Left lung (tissue), 10 donors: ENCODE data around the gene ATN1. TPM values are rescaled to one million over a fixed set of nuclear protein-coding genes. Genes with fewer than 3 reads are reported as not detected.
A peak's percentile ranks its signal among the peaks of the same experiment; 100 is the strongest.

Experiments
- ATAC-seq: fragments of 200-7000 bp; cut with Tn5 transposase; one replicate; pipeline ENCODE4 v1.9.1; 2020; ENCODE audit warnings: moderate library complexity
- DNase-seq, 4 donors: peaks; one replicate each; pipeline ENCODE4 v3.0.0-alpha.2; 2013 to 2020
- H3K27ac ChIP-seq, 2 donors: fragments of 200-600 bp; sonication (generic) in 1 of 2; one replicate each; pipeline versions ENCODE4 v1.5.0 to v1.8.0; 2020 to 2021
- H3K27me3 ChIP-seq, 2 donors: fragments of 200-600 bp; sonication (generic) in 1 of 2; one replicate each; pipeline versions ENCODE4 v1.5.0 to v1.8.0; 2020 to 2021
- H3K36me3 ChIP-seq, 2 donors: fragments of 200-600 bp; sonication (generic) in 1 of 2; one replicate each; pipeline versions ENCODE4 v1.5.0 to v1.8.0; 2020 to 2021
- H3K4me1 ChIP-seq, 2 donors: fragments of 200-600 bp; one replicate each; pipeline ENCODE4 v1.8.0; 2021
- H3K4me3 ChIP-seq, 2 donors: fragments of 200-600 bp; sonication (generic) in 1 of 2; one replicate each; pipeline versions ENCODE4 v1.5.0 to v1.8.0; 2020 to 2021; ENCODE audit warnings: mild to moderate bottlenecking in 1 of 2
- H3K9me3 ChIP-seq, 2 donors: fragments of 200-600 bp; sonication (generic) in 1 of 2; one replicate each; pipeline versions ENCODE4 v1.5.0 to v1.8.0; 2020 to 2021
- intact Hi-C, 2 donors: fragments of 100-400 bp; cut with DNase I; formaldehyde crosslinking; loops; one replicate each; pipeline versions ENCODE4 v1.11.2 to v1.14.2; 2022
- polyA plus RNA-seq, 6 donors: library from polyadenylated mRNA; unstranded; fragments of 120-200 nt; gene quantifications; one replicate each; pipeline ENCODE4 v1.2.1, GENCODE V29; 2013; ENCODE audit not compliant: insufficient read length in 6 of 6
- total RNA-seq, 2 donors: library from RNA; stranded (reverse); fragmentation: NEBNext Ultra II Directional; extraction: Animal tissue kit (Norgen Biotek cat#: 25700); gene quantifications; one replicate each; pipeline ENCODE4 v1.2.1, GENCODE V29; 2021
- TF ChIP-seq, protein P1 (sequence below), 2 donors: fragments of 200-600 bp; sonication (generic) in 1 of 2; IDR thresholded peaks; one replicate each; pipeline versions ENCODE4 v1.5.0 to v1.8.0; 2021; ENCODE audit warnings: antibody characterized with exemption in 2 of 2
- donor health status: DM: no; HTN: yes; CAD: no.
- donor health status: DM: no; HTN: no; CAD: no.

Gene ATN1
- total and polyA plus RNA-seq, 8 donors: 94.9 to 134 (median 110) TPM

DNA sequence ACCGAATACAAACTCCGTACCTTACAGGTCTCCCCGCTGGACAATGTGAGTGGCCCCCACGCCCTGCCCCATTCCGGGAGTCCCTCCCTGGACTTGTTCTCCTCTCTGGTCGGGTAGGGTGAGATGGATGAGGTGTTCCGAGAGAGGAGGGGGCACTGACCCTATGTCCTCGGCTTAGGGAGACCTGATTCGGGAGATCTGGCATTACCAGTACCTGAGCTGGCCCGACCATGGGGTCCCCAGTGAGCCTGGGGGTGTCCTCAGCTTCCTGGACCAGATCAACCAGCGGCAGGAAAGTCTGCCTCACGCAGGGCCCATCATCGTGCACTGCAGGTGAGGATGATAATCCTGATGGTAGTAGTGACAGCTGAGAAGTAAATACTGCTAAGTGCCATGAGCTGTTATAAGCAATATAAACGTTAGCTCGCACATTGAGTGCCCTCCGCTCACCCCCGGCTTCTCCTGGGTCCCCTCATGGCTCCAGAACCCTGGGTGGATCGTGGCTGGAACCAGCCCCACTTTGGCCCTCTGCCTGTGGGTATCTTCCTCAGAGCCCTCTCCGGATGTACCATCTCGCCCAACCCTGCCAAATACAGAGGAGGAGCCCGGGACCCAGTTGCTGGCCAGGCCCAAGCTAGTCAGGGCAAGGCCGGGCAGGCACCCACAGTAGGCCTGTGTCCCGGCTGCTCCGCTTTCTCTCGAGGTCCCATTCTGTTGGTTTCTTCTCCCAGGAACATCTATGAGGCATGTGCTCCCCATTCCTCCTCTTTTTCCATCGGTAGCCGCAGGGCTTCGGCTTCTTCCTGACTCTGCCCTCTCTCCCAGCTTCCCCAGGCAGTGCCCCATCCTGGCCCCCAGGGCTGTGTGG is 30.2 kb downstream of the ATN1 start:
- H3K4me1 ChIP-seq: peaks cover 31 to 97% of the 10 kb centered on the region in 2 donors
- ATAC-seq: no peak
- H3K4me3 ChIP-seq: peak overlapping the region in 1 of 2 donors; percentile 29

DNA sequence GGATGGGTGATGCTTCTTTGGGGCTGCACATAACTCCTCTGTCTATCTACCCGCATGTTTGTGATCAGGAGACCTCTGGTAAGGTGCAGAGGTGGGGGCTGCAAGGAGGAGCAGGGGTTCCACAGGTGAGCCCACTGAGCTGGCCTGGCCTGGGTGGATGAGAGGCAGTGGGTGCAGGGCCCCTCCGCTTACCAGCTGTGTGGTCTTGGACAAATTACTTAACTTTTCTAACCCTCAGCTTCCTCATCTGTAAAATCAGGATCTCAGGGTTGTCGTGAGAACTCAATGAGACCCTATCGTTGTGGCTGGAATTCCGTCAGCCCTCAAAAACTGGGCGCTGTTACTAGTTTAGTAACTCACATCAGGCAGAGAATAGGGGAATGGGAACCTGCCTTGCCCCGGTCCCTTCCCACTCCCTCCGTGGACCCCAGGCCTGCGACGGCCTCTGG is 30.9 kb downstream of the ATN1 start:
- TF ChIP-seq, protein P1, sequence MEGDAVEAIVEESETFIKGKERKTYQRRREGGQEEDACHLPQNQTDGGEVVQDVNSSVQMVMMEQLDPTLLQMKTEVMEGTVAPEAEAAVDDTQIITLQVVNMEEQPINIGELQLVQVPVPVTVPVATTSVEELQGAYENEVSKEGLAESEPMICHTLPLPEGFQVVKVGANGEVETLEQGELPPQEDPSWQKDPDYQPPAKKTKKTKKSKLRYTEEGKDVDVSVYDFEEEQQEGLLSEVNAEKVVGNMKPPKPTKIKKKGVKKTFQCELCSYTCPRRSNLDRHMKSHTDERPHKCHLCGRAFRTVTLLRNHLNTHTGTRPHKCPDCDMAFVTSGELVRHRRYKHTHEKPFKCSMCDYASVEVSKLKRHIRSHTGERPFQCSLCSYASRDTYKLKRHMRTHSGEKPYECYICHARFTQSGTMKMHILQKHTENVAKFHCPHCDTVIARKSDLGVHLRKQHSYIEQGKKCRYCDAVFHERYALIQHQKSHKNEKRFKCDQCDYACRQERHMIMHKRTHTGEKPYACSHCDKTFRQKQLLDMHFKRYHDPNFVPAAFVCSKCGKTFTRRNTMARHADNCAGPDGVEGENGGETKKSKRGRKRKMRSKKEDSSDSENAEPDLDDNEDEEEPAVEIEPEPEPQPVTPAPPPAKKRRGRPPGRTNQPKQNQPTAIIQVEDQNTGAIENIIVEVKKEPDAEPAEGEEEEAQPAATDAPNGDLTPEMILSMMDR (IDR thresholded peaks at IDR 0.05): no peak
- Histone ChIP-seq H3K27me3 (no peaks in the 10 kb centered on the region), H3K4me1 (peaks cover 31 to 95% of the 10 kb centered on the region in 2 donors), H3K27ac (peak overlapping the region; percentile 69 to 93), H3K9me3 (no peaks in the 10 kb centered on the region), H3K4me3 (peak overlapping the region in 1 of 2 donors; percentile 29), H3K36me3 (peaks cover 0 to 66% of the 10 kb centered on the region in 2 donors)
- DNase-seq (peak in 1 of 4 donors; percentile 80), ATAC-seq (no peak)
- intact Hi-C loops: loop anchor here in 1 of 2 donors (10.0 kb wide), 1 partner anchor 156 kb away; no protein-coding TSS in a partner anchor

More for the DNA sequence above, 30.2 kb downstream of the ATN1 start:
- Histone ChIP-seq H3K9me3 (no peaks in the 10 kb centered on the region), H3K36me3 (peaks cover 0 to 66% of the 10 kb centered on the region in 2 donors), H3K27ac (peak overlapping the region; percentile 69 to 93), H3K27me3 (no peaks in the 10 kb centered on the region)
- DNase-seq: peak in 1 of 4 donors; percentile 65
- intact Hi-C loops: loop anchor here in 1 of 2 donors (10.0 kb wide), 1 partner anchor 157 kb away; no protein-coding TSS in a partner anchor
- TF ChIP-seq, protein P1 (IDR thresholded peaks at IDR 0.05): no peak

DNA sequence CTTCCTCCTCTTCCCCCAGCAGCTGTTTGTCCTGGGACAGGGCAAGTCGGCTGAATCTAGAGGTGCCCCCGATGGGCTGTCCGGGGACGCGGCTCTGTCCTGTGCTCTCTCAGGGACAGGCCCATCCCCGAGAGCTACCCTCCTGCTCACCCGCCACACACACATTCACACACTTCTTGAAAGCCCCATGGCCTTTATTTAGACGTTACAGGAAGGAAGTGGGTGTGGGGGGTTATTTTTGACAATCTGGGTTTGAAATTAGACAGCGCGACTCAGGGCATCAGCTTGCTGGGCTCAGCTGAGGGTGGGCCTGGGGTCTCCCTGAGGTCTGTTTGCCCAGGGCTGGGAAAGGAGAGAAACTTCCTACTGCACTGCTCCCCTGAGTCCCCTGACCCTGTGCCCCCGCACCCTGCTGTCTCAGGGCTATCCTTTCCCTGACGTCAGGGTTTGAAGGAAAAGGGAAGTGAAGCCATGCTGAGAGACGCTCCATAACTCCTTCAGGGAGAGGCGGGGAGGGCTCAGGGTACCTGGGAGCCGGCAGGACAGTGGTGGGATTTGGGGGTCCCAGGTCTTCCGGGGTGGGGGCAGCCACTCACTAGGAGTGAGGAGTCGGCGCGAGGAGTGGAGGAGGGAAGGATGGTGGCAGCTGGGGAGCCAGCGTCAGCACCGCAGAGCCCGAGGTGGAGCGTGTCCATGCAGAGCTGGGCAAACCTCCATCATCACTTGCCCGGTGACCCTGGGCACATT is 31.5 kb downstream of the ATN1 start:
- TF ChIP-seq, protein P1 (IDR thresholded peaks at IDR 0.05): no peak
- ATAC-seq (no peak), DNase-seq (peak in 1 of 4 donors; percentile 80)
- Histone ChIP-seq H3K36me3 (peaks cover 0 to 65% of the 10 kb centered on the region in 2 donors), H3K4me3 (peak overlapping the region in 1 of 2 donors; percentile 29), H3K27me3 (no peaks in the 10 kb centered on the region), H3K9me3 (no peaks in the 10 kb centered on the region), H3K4me1 (peaks cover 31 to 95% of the 10 kb centered on the region in 2 donors), H3K27ac (peak overlapping the region; percentile 69 to 93)
- intact Hi-C loops: loop anchor here in 1 of 2 donors (10.0 kb wide), 1 partner anchor 156 kb away; no protein-coding TSS in a partner anchor

DNA sequence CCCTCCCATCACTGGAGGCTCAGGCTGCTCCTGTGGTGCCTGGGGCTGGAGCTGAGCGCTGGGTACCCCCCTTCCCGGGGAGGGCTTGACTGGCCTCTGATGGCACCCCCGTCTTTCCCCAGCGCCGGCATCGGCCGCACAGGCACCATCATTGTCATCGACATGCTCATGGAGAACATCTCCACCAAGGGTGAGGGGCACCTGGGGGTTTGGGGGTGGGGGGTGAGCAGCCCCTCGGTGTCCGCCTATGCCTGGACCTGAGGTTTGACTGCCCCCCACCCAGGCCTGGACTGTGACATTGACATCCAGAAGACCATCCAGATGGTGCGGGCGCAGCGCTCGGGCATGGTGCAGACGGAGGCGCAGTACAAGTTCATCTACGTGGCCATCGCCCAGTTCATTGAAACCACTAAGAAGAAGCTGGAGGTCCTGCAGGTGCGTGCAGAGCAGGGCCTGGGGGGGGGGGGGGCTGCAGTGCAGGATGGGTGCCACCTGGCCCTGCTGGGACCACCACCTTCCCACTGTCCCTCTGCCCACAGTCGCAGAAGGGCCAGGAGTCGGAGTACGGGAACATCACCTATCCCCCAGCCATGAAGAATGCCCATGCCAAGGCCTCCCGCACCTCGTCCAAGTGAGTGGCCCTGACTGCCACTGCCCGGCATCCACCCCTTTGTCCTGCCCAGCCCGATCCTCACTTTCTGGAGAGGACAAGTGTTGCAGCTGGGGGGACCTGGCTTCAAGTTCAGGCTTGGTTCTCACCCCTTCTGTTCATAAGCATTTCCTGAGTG is 32.2 kb downstream of the ATN1 start:
- H3K36me3 ChIP-seq: peaks cover 0 to 58% of the 10 kb centered on the region in 2 donors
- TF ChIP-seq, protein P1 (IDR thresholded peaks at IDR 0.05): no peak
- H3K27me3 ChIP-seq: no peaks in the 10 kb centered on the region
- no peaks in the 10 kb centered on the region for H3K9me3 ChIP-seq
- peak in 1 of 4 donors; percentile 78 for DNase-seq
- intact Hi-C loops: loop anchor here in 1 of 2 donors (10.0 kb wide), 1 partner anchor 155 kb away; no protein-coding TSS in a partner anchor
- peak overlapping the region in 1 of 2 donors; percentile 47 for H3K4me3 ChIP-seq
- peak overlapping the region; percentile 69 to 93 for H3K27ac ChIP-seq
- peaks cover 31 to 95% of the 10 kb centered on the region in 2 donors for H3K4me1 ChIP-seq
- ATAC-seq: no peak
